Mammary epithelial cell (primary cell): Measurements from ENCODE around the gene RNF175.

Source experiments
- EZH2 ChIP-seq: IDR thresholded peaks from 2 replicates; pipeline ENCODE4 v1.6.1; 2012; ENCODE audit warnings: low read length, inconsistent platforms, borderline replicate concordance
- TF ChIP-seq, protein P1 (sequence below), 2 donors: IDR thresholded peaks in 1 of 2; conservative IDR thresholded peaks in 1 of 2; 2 replicates each; pipeline ENCODE4 v1.5.1; 2011 to 2012; ENCODE audit warnings: inconsistent platforms in 2 of 2, low read length in 2 of 2, mild to moderate bottlenecking in 2 of 2, control low read depth in 1 of 2, low read depth in 1 of 2; ENCODE audit not compliant: insufficient read depth in 1 of 2; ENCODE audit errors: extremely low read depth in 1 of 2

DNA sequence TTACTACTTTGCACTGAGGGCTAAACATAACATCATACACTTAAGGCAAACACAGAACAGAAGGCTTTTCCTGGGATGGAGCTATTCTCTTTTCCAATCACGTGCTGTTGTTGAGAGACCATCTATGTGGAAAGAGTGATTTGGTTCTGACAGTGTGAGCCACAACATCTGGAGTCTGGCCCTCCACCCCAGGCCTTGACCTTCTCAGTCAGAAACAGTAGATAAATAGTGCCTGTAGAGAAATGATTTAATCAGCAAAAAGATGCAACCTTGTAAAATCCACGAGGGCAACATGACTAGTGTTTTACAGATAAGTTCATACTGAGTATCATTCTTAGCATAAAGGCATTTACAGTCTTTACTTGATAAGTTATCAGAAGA lies 39.9 kb upstream of the RNF175 start:
- TF ChIP-seq, protein P1, sequence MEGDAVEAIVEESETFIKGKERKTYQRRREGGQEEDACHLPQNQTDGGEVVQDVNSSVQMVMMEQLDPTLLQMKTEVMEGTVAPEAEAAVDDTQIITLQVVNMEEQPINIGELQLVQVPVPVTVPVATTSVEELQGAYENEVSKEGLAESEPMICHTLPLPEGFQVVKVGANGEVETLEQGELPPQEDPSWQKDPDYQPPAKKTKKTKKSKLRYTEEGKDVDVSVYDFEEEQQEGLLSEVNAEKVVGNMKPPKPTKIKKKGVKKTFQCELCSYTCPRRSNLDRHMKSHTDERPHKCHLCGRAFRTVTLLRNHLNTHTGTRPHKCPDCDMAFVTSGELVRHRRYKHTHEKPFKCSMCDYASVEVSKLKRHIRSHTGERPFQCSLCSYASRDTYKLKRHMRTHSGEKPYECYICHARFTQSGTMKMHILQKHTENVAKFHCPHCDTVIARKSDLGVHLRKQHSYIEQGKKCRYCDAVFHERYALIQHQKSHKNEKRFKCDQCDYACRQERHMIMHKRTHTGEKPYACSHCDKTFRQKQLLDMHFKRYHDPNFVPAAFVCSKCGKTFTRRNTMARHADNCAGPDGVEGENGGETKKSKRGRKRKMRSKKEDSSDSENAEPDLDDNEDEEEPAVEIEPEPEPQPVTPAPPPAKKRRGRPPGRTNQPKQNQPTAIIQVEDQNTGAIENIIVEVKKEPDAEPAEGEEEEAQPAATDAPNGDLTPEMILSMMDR (conservative IDR thresholded peaks at IDR 0.05 in 1 of 2, IDR thresholded peaks at IDR 0.05 in 1 of 2; ENCODE audit: extremely low read depth in 1 of 2, insufficient read depth in 1 of 2, low read depth in 1 of 2, low read length in 2 of 2) = no peak
- no peak for TF ChIP-seq EZH2
